Central memory CD8-positive, alpha-beta T cell (primary cell): Measurements from ENCODE around the gene MACF1.
"Not testable (repeated sequence)": the region's sequence is repeated elsewhere in the genome, so short reads cannot be mapped to it uniquely, and the experiment has no call there.

Source experiments
- ATAC-seq: fragments of 150-1000 bp; cut with Tn5 transposase; replicated peaks from 2 replicates; pipeline ENCODE4 v1.10.0; 2022; ENCODE audit warnings: mild to moderate bottlenecking, moderate FRiP score, moderate number of reproducible peaks; ENCODE audit not compliant: poor library complexity, severe bottlenecking; ENCODE audit errors: extremely low read depth
- DNase-seq, 2 donors: peaks; one replicate each; pipeline ENCODE4 v3.0.0; 2021; ENCODE audit warnings: low spot score in 2 of 2
- H3K27ac Mint-ChIP-seq: one replicate; pipeline ENCODE4 v1.8.0; 2022; ENCODE audit warnings: low read depth, mild to moderate bottlenecking, moderate library complexity, mixed read lengths
- H3K27me3 Mint-ChIP-seq: one replicate; pipeline ENCODE4 v1.8.0; 2022; ENCODE audit warnings: mixed read lengths
- H3K36me3 Mint-ChIP-seq: one replicate; pipeline ENCODE4 v1.8.0; 2022; ENCODE audit warnings: mild to moderate bottlenecking, moderate library complexity, mixed read lengths; ENCODE audit not compliant: insufficient read depth
- H3K4me1 Mint-ChIP-seq: one replicate; pipeline ENCODE4 v1.8.0; 2022; ENCODE audit warnings: mixed read lengths
- H3K4me3 Mint-ChIP-seq: one replicate; pipeline ENCODE4 v1.8.0; 2022; ENCODE audit warnings: mild to moderate bottlenecking, moderate library complexity, mixed read lengths
- H3K9me3 Mint-ChIP-seq: one replicate; pipeline ENCODE4 v1.8.0; 2022; ENCODE audit warnings: mixed read lengths

The MACF1 gene

DNA sequence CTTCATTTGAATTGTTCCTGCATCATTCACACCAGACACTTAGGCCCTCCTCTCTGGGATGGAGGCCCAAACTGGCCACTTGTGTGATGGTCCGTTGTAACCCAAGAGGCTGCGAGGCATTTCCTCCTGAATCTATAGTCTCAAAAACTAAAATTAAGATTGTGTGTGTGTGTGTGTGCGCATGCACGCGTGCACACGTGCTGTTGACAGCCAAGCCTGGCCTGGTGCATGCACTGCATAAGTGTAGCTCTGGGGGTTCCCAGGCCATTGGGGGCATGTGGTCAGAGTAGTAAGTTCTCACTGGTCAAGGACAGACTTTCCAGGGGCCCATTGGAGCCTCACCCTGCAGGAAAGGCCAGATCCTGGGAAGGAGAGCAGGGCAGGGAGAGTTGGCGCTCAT is 313.4 kb downstream of the MACF1 start:
- H3K36me3 Mint-ChIP-seq, H3K4me1 Mint-ChIP-seq: not testable (repeated sequence)

DNA sequence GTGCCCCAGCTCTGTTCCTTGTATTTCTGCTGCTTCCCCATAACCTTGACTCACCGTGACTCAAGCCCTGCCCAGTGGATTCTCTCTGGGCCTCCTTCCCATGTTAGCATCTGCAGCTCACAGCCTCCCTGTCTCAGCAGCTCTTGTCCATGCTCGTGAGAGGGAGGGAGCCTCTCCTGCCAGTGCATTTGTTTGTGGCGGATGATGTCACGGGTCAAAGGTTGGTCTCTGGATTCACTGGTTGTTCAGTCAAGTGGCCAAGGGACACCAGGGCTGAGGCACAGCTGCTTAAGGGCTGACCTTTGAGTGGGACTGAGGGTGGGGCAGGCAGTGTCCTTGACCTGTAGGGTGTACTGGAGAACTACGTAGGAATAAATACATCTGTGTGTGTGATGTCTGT is 314.9 kb downstream of the MACF1 start:
- H3K27ac Mint-ChIP-seq, H3K4me1 Mint-ChIP-seq, H3K4me3 Mint-ChIP-seq, H3K27me3 Mint-ChIP-seq, ATAC-seq, H3K9me3 Mint-ChIP-seq, H3K36me3 Mint-ChIP-seq, DNase-seq: not testable (repeated sequence)

More for the DNA sequence above, 313.4 kb downstream of the MACF1 start:
- H3K9me3 Mint-ChIP-seq, H3K4me3 Mint-ChIP-seq, H3K27me3 Mint-ChIP-seq, ATAC-seq, H3K27ac Mint-ChIP-seq, DNase-seq: not testable (repeated sequence)

DNA sequence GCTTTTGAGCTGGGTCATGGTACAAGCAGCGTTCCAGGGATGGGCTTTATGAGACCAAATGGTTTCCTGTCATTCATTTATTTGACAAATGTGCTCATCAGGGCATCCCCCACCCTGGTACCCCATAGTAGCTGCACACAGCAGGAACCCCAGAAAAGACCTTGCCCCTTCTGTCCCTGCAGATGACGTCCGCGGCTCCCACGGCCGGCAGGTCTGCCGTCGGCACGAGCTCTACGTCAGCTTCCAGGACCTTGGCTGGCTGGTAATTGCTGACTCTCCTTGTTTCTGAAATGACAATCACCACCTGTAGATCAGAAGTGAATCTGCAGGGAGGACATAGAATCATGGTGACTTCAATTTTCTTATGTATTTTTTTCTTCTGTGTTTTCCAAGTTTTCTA is 317.7 kb downstream of the MACF1 start:
- H3K27me3 Mint-ChIP-seq, H3K9me3 Mint-ChIP-seq, DNase-seq, H3K4me3 Mint-ChIP-seq, H3K27ac Mint-ChIP-seq, H3K36me3 Mint-ChIP-seq, ATAC-seq: not testable (repeated sequence)
- peaks cover 16% of the 10 kb centered on the region for H3K4me1 Mint-ChIP-seq

DNA sequence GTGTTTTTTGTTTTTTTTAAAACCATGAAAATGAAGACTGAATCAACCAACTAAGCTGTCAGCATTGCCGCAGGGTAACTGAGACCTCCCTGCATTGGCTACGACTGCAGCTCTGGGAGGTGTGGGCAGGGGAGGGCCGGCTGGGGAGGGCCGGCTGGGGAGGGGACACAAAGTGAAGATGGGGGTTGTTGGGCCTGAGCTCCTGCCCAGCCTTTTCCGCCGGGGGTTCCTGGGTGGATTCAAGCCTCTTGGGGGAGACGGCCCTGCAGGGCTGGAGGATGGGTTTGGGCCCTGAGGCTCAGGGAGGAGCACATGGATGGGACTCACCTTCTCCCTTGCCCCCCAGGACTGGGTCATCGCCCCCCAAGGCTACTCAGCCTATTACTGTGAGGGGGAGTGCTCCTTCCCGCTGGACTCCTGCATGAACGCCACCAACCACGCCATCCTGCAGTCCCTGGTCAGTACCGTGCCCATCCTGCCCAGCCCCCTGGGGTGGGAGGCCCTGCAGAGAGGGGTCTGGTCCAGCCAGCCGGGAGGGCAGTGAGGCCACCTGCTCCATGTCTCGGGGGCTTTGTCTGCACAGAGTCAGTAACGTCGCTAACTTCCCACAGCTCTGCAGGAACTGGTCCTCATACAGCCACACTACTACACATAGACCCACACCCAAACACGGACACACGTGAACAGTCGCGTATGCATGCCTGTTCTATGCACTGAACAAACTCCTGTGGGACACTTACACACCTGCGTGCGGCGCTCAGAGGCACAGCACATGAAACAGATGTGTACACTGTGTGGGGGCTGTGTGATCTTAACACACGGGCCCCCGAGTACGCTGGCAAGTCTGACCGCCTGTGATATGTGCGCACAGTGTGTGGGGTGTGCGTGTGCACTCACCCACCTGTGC is 318.4 kb downstream of the MACF1 start:
- Mint-ChIP-seq H3K9me3 (no peaks in the 10 kb centered on the region), H3K27ac (no peak overlapping the region)

DNA sequence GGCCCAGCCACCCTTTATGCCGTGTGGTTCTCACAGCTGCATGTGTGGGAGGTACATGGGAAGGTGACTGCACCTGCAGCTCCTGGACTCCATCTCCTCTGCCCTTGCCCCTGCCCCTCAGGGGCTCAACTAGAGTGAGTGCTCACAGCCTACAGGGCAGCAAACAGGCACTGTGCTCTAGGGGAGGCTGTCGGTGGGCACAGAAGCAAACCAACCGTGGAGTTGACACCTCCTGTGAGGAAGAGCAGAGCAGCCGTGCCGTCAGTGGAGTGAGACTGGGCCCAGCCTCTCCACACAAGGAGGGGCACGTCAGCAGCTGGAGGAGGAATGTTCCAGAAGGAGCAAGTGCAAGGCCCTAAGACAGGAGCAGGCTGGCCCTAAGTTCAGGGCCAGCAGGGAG is 319.7 kb downstream of the MACF1 start:
- Mint-ChIP-seq H3K36me3 (peaks cover 4% of the 10 kb centered on the region), H3K27ac (peak overlapping the region; percentile 88), H3K9me3 (no peaks in the 10 kb centered on the region), H3K27me3 (no peaks in the 10 kb centered on the region), H3K4me3 (no peak overlapping the region), H3K4me1 (peaks cover 16% of the 10 kb centered on the region)
- no peak for DNase-seq
- ATAC-seq = no peak

More for the DNA sequence above, 318.4 kb downstream of the MACF1 start:
- H3K36me3 Mint-ChIP-seq = peaks cover 1% of the 10 kb centered on the region
- DNase-seq = no peak
- ATAC-seq = no peak
- no peaks in the 10 kb centered on the region for H3K27me3 Mint-ChIP-seq
- peaks cover 16% of the 10 kb centered on the region for H3K4me1 Mint-ChIP-seq
- H3K4me3 Mint-ChIP-seq = no peak overlapping the region

DNA sequence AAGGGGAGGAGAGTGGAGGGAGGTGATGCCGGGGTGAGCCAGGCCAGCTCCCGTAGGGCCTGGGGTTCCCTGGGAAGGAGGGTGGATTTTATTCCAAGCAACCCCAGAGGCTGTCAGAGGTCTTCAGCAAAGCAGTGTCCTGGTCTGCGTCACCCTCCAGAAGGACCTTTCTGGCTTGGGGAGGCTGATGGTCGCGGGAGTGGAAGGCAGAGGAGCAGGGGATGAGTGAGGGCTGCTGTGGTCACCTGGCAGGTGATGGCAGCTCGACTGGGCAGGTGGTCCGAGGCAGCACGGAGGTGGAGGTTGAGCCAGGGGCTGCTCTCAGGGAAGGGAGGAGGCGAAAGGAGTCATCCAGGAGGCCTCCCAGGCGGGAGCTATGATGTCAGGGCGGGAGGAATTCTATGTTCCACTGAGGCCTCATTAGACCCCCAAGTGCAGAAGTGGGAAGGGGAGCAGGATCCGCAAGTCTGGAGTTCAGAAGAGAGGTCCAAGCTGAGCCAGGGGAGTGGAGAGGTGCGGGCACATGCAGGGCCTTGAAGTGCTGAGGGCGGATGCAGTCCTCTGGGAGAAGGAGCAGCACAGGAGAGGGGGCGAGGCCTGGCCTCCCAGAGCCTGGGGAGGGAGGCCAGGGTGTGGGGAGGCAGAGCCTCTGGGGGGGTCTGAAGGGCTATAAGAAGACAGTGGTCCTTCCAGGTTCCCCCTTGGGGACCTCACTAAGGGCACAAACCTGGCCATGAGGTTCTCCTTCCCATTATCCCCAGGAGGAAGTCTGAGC is 320.3 kb downstream of the MACF1 start:
- ATAC-seq = no peak
- DNase-seq = no peak
- H3K4me1 Mint-ChIP-seq = peaks cover 16% of the 10 kb centered on the region
- H3K4me3 Mint-ChIP-seq = no peak overlapping the region
- H3K27me3 Mint-ChIP-seq = no peaks in the 10 kb centered on the region
- H3K27ac Mint-ChIP-seq = peak overlapping the region; percentile 88
- peaks cover 4% of the 10 kb centered on the region for H3K36me3 Mint-ChIP-seq
- no peaks in the 10 kb centered on the region for H3K9me3 Mint-ChIP-seq

DNA sequence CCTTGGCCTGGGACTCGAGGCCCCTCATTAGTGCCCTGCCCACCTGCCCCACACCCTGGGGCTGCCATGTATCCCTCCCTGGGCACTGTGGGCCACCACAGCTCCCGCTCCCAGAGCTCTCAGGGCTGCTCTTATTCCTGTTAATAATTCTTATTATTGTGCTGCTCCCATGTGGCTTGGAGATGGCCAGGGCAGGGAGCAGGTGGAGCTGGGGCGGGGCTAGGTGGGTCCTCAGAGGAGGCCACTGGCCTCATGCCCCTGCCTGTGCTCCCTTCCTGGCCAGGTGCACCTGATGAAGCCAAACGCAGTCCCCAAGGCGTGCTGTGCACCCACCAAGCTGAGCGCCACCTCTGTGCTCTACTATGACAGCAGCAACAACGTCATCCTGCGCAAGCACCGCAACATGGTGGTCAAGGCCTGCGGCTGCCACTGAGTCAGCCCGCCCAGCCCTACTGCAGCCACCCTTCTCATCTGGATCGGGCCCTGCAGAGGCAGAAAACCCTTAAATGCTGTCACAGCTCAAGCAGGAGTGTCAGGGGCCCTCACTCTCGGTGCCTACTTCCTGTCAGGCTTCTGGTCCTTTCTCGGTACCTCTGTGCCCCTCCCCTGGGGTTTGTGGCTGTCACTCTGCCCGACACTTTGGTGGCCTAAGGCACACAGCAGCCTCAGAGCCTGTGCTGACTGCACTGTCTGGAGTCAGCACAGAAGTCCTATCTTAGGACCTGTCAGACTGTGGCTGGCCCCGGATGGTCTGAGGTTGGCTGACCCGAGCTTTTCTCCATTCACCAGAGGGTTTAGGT is 321.1 kb downstream of the MACF1 start:
- ATAC-seq (peak; percentile 99), DNase-seq (peak; percentile 45 to 75)
- H3K27ac Mint-ChIP-seq = peak overlapping the region; percentile 88
- H3K27me3 Mint-ChIP-seq = no peaks in the 10 kb centered on the region
- H3K4me3 Mint-ChIP-seq = peak overlapping the region; percentile 22
- H3K36me3 Mint-ChIP-seq = peaks cover 4% of the 10 kb centered on the region
- peaks cover 16% of the 10 kb centered on the region for H3K4me1 Mint-ChIP-seq
- H3K9me3 Mint-ChIP-seq = no peaks in the 10 kb centered on the region

DNA sequence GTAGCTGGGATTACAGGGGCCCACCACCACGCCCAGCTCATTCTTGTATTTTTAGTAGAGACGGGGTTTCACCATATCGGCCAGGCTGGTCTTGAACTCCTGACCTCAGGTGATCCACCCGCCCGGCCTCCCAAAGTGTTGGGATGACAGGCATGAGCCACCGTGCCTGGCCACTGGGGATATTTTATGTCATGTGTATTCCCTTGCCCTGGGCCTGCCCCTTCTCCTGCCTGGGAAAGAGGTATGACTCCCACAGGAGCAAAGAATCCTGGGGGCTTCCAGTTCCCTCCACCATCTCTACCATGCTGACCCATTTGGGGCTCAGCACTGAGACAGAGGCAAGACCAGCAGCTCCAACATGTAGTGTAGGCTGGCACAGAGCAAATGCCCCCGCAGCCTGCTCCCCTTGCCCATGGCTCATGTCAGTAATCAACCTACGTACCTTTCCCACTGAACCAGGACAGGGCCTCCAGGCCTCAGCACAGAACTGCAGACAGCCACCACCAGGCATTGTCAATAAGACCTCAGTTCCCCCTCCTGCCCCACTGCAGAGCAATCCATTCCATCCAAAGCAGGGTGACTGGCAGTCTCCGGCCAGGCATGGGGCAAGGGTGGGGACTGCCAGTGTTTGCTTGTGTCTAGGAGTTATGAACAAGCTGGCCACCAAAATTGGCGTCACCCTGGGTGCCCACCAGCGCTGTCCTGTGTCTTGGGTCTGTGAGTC is 322.1 kb downstream of the MACF1 start:
- Mint-ChIP-seq H3K27ac (no peak overlapping the region), H3K36me3 (peaks cover 4% of the 10 kb centered on the region), H3K4me1 (peaks cover 16% of the 10 kb centered on the region), H3K27me3 (no peaks in the 10 kb centered on the region), H3K9me3 (no peaks in the 10 kb centered on the region), H3K4me3 (no peak overlapping the region)
- ATAC-seq (no peak), DNase-seq (no peak)

DNA sequence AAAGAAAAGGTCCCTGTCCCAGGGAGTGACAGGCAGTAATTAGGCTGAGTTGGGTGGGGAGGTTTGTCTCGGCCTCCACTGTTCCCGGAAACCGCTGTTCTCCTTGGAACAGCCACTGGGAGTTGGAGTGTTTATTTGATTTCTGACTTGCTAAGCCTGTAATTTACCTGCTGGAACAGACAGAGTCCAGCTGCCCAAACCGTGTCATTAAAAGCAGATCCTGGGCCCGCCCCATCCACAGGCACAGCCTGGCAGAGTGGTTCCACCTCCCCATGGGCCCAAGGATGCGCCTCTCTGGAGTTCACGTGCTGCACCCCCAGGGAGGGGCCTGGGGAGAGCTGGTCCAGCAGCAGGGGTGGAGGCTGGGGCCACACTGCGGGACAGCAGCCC is 322.7 kb downstream of the MACF1 start:
- not testable (repeated sequence) for ATAC-seq, H3K27ac Mint-ChIP-seq, H3K27me3 Mint-ChIP-seq, H3K9me3 Mint-ChIP-seq, DNase-seq, H3K36me3 Mint-ChIP-seq, H3K4me3 Mint-ChIP-seq
- peaks cover 16% of the 10 kb centered on the region for H3K4me1 Mint-ChIP-seq

DNA sequence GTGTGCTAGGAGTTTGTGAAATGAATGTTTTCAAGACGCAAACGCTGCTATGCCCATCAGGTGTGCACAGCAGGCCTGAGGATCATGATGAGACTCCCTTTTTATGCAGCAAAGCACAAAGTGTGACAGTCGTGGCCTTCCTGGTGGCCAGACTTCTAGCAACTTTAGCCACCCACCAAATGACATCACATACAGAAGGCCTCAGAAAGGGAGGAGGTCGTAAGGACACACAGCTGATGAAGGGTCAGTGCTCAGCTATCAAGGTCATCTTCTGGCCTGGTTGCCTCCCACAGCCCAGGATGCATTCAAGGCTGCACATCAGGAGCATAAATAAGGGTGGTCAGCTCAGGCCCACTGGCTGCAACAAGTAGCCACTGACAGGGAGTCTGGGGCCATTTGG is 323.6 kb downstream of the MACF1 start:
- Mint-ChIP-seq H3K4me1 (peaks cover 16% of the 10 kb centered on the region), H3K27ac (no peak overlapping the region), H3K9me3 (no peaks in the 10 kb centered on the region), H3K27me3 (no peaks in the 10 kb centered on the region), H3K36me3 (peaks cover 16% of the 10 kb centered on the region), H3K4me3 (no peak overlapping the region)
- DNase-seq (no peak), ATAC-seq (no peak)

DNA sequence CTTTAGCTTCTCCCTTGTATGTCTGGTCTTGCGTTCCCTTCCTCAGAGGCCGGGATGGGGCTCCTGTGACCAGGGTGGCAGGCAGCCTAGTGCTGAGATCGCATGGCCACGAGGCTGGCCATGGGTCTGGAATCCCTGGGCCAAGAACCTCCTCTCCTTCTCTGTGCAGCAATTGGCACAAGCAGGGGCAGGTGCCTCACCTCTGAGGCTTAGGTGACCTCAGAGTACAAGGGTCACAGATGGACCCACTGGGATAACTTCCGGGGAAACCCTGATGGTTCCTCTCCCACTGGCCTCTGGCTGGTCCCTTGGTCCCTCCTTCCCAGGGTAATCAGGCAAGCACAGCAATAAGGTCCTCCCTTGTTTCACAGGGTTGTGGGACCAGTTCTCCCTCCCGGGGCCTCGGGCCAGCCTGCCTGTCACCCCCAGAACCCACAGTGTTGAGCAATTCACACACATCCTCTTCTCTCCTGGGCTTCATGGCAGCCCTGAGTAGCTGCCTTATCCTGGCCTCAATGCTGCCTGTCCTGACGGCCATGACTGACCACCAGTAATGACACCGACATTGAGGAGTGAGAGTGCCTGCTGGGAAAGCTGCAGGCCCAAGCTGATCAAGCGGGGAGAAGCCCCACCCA is 325.5 kb downstream of the MACF1 start:
- Mint-ChIP-seq H3K9me3 (no peaks in the 10 kb centered on the region), H3K4me1 (peaks cover 12% of the 10 kb centered on the region), H3K27me3 (no peaks in the 10 kb centered on the region), H3K4me3 (no peak overlapping the region), H3K27ac (no peak overlapping the region), H3K36me3 (peaks cover 22% of the 10 kb centered on the region)
- DNase-seq (no peak), ATAC-seq (no peak)
